HepG2 (cell line): Measurements from ENCODE around the gene TTYH2. TPM values are rescaled to one million over a fixed set of nuclear protein-coding genes. Genes with fewer than 3 reads are reported as not detected.
A peak's percentile ranks its signal among the peaks of the same experiment; 100 is the strongest.

Experiments
- AFF4 ChIP-seq: sonication (generic); formaldehyde crosslinking; IDR thresholded peaks from 2 replicates; pipeline ENCODE4 v1.4.0; 2020; ENCODE audit warnings: missing genetic modification reagents
- HMGXB4 ChIP-seq, 2 experiments: sonication (generic) in 1 of 2; formaldehyde crosslinking in 1 of 2; IDR thresholded peaks; 2 replicates each; pipeline versions ENCODE4 v1.4.0 to v1.6.1; 2018 to 2020; ENCODE audit warnings: missing genetic modification reagents in 2 of 2, borderline replicate concordance in 1 of 2, low read depth in 1 of 2, mild to moderate bottlenecking in 1 of 2, missing biosample characterization in 1 of 2
- MED8 ChIP-seq: sonication (generic); formaldehyde crosslinking; IDR thresholded peaks from 2 replicates; pipeline ENCODE4 v1.8.1; 2023; ENCODE audit warnings: mild to moderate bottlenecking, missing genetic modification reagents; ENCODE audit not compliant: insufficient replicate concordance
- RBFOX2 ChIP-seq: fragments of 200-400 bp; formaldehyde crosslinking; IDR thresholded peaks from 2 replicates; pipeline ENCODE4 v1.6.1; 2017; ENCODE audit warnings: low read depth, mild to moderate bottlenecking, low read length
- RELA ChIP-seq: sonication (generic); formaldehyde crosslinking; IDR thresholded peaks from 2 replicates; pipeline ENCODE4 v1.4.0; 2020; ENCODE audit warnings: missing genetic modification reagents
- STAG1 ChIP-seq: sonication (generic); formaldehyde crosslinking; IDR thresholded peaks from 2 replicates; pipeline ENCODE4 v1.4.0; 2020; ENCODE audit warnings: missing genetic modification reagents
- TARDBP ChIP-seq: sonication (generic); formaldehyde crosslinking; IDR thresholded peaks from 2 replicates; pipeline ENCODE4 v1.8.0; 2022; ENCODE audit warnings: mild to moderate bottlenecking, missing genetic modification reagents
- TBL1XR1 ChIP-seq: fragments of 150-350 bp; IDR thresholded peaks from 2 replicates; pipeline ENCODE4 v1.6.1; 2014; ENCODE audit warnings: borderline replicate concordance, low read length; ENCODE audit not compliant: partially characterized antibody
- XRCC5 ChIP-seq: fragments of 200-400 bp; formaldehyde crosslinking; optimal IDR thresholded peaks from 2 replicates; pipeline ENCODE3; 2017; ENCODE audit warnings: mild to moderate bottlenecking, low read length
- ZNF580 ChIP-seq: IDR thresholded peaks from 2 replicates; pipeline ENCODE4 v1.6.1; 2016; ENCODE audit warnings: low read depth, borderline replicate concordance
- ZNF687 ChIP-seq: sonication (generic); formaldehyde crosslinking; IDR thresholded peaks from 2 replicates; pipeline ENCODE4 v1.5.1; 2020; ENCODE audit warnings: mild to moderate bottlenecking, missing genetic modification reagents, moderate library complexity
- ZNF710 ChIP-seq: sonication (generic); formaldehyde crosslinking; IDR thresholded peaks from 2 replicates; pipeline ENCODE4 v1.5.0; 2020; ENCODE audit warnings: mild to moderate bottlenecking, missing genetic modification reagents, borderline replicate concordance
- ZNF740 ChIP-seq: sonication (generic); formaldehyde crosslinking; IDR thresholded peaks from 2 replicates; pipeline ENCODE4 v1.4.0; 2020; ENCODE audit warnings: missing genetic modification reagents
- polyA plus RNA-seq, 8 experiments: library from polyadenylated mRNA; depleted of rRNA in 3 of 8; stranded (reverse) in 7 of 8; unstranded in 1 of 8; fragments of >200 nt; fragmentation: Illumina TruSeq in 4 of 8; extraction: Trizol in 4 of 8; gene quantifications; 2 replicates each; pipeline versions ENCODE4 v1.2.1 to v1.2.3, GENCODE V29; 2011 to 2016; ENCODE audit warnings: low read depth in 4 of 8, missing spikeins in 1 of 8, mixed read lengths in 1 of 8; ENCODE audit not compliant: insufficient read depth in 1 of 8
- total RNA-seq, 5 experiments: library from RNA; depleted of rRNA; stranded (reverse); fragments of >200 nt; fragmentation: Illumina TruSeq; extraction: Trizol; gene quantifications; 2 replicates each; pipeline ENCODE4 v1.2.3, GENCODE V29; 2016; ENCODE audit warnings: low read depth in 1 of 5

The TTYH2 gene
- total and polyA plus RNA-seq, 2 of the 13 experiments (the other 11 are each of a cell fraction or from before 2014, with no cell fraction given): 0.77 to 0.96 TPM

GRCh38 chr17:74210191-74211140, 2.9 kb upstream of the TTYH2 start (continued):
- TF ChIP-seq HMGXB4 (CRISPR knock-in tag; IDR thresholded peaks at IDR 0.05; ENCODE audit: borderline replicate concordance in 1 of 2, low read depth in 1 of 2) (peak in 1 of 2 experiments; percentile 67; a peak in 1 of 4 replicates), RBFOX2 (peak; percentile 50; the same call in 1 of the 2 replicates), TBL1XR1 (peak; percentile 14), ZNF580 (CRISPR knock-in tag) (peak; percentile 48; the same call in 1 of the 2 replicates), ZNF710 (CRISPR knock-in tag) (0 out of 2 replicates have a peak, but pooled peaks have one; percentile 41), MED8 (CRISPR knock-in tag) (peak; percentile 21), RELA (CRISPR knock-in tag) (no peak), ZNF740 (peak; percentile 99), TARDBP (CRISPR knock-in tag) (0 out of 2 replicates have a peak, but pooled peaks have one; percentile 51), AFF4 (CRISPR knock-in tag) (peak; percentile 66; the same call in 1 of the 2 replicates), XRCC5 (peak; percentile 98), STAG1 (CRISPR knock-in tag) (peak; percentile 60), ZNF687 (CRISPR knock-in tag) (peak; percentile 8)
